Measurements from ENCODE around the gene CDH4. TPM values are rescaled to one million over a fixed set of nuclear protein-coding genes. Genes with fewer than 3 reads are reported as not detected.

CDH4 gene
- total RNA-seq, 4 donors from 2014 or later = under 0.01 to 0.56 (median 0.19) TPM; not detected in 1

GRCh38 chr20:61253264-61253639 lies 1.2 kb downstream of the CDH4 start:
- ATAC-seq (ENCODE audit: low FRiP score) = no peak
- no peak for DNase-seq (ENCODE audit: low spot score)
- TF ChIP-seq CTCF (IDR thresholded peaks at IDR 0.05) = no peak

- no peak for TF ChIP-seq CTCF (IDR thresholded peaks at IDR 0.05)
- no peak for DNase-seq (ENCODE audit: low spot score)
- ATAC-seq (ENCODE audit: low FRiP score) = no peak
Observed at GRCh38 chr20:61253640-61254511, 1.8 kb downstream of the CDH4 start.

- no peak for DNase-seq (ENCODE audit: low spot score)
- ATAC-seq (ENCODE audit: low FRiP score) = no peak
- TF ChIP-seq CTCF (IDR thresholded peaks at IDR 0.05) = no peak
Observed at GRCh38 chr20:61254881-61255626, 3.0 kb downstream of the CDH4 start.

GRCh38 chr20:61256365-61256764 lies 4.3 kb downstream of the CDH4 start:
- no peak for TF ChIP-seq CTCF (IDR thresholded peaks at IDR 0.05)
- DNase-seq (ENCODE audit: low spot score) (no peak), ATAC-seq (ENCODE audit: low FRiP score) (no peak)

- ATAC-seq (ENCODE audit: low FRiP score) = no peak
- TF ChIP-seq CTCF (IDR thresholded peaks at IDR 0.05) = no peak
Observed at GRCh38 chr20:61256824-61257223, 4.8 kb downstream of the CDH4 start.

GRCh38 chr20:61257611-61258010 lies 5.5 kb downstream of the CDH4 start:
- no peak for TF ChIP-seq CTCF (IDR thresholded peaks at IDR 0.05)
- no peak for ATAC-seq (ENCODE audit: low FRiP score)
- DNase-seq (ENCODE audit: low spot score) = no peak

More at GRCh38 chr20:61256824-61257223, 4.8 kb downstream of the CDH4 start:
- no peak for DNase-seq (ENCODE audit: low spot score)
